SK-N-SH treated with all-trans-retinoic acid at 6 μM for 48 hours (cell line): ENCODE data around the gene PDRG1.
"Not testable (repeated sequence)": the region's sequence is repeated elsewhere in the genome, so short reads cannot be mapped to it uniquely, and the experiment has no call there.

Experiments
- ATAC-seq: fragments of 200-7000 bp; cut with Tn5 transposase; 3 replicates; pipeline ENCODE4 v1.9.1; 2020; ENCODE audit warnings: mild to moderate bottlenecking, moderate library complexity
- ARNTL ChIP-seq: fragments of 450-650 bp; formaldehyde crosslinking; IDR thresholded peaks from 2 replicates; pipeline ENCODE4 v1.5.0; 2020; ENCODE audit warnings: low read depth, mild to moderate bottlenecking, moderate library complexity, borderline replicate concordance
- BACH2 ChIP-seq: fragments of 250-450 bp; sonication (Bioruptor Pico); IDR thresholded peaks from 2 replicates; pipeline ENCODE4 v1.9.0; 2021; ENCODE audit warnings: mild to moderate bottlenecking, borderline replicate concordance
- CREB5 ChIP-seq: fragments of 250-450 bp; sonication (Bioruptor Pico); IDR thresholded peaks from 2 replicates; pipeline ENCODE4 v1.5.1; 2020; ENCODE audit warnings: low read depth, mild to moderate bottlenecking, moderate library complexity
- CSDC2 ChIP-seq: fragments of 250-450 bp; sonication (Bioruptor Pico); IDR thresholded peaks from 2 replicates; pipeline ENCODE4 v1.5.0; 2020; ENCODE audit warnings: mild to moderate bottlenecking, moderate library complexity
- ESRRG ChIP-seq: fragments of 250-450 bp; sonication (Bioruptor Pico); IDR thresholded peaks from 2 replicates; pipeline ENCODE4 v1.6.1; 2021; ENCODE audit warnings: mild to moderate bottlenecking
- GLIS3 ChIP-seq: fragments of 250-450 bp; sonication (Bioruptor Pico); IDR thresholded peaks from 2 replicates; pipeline ENCODE4 v1.5.0; 2020; ENCODE audit warnings: mild to moderate bottlenecking, moderate library complexity
- ISL1 ChIP-seq: fragments of 250-450 bp; sonication (Bioruptor Pico); IDR thresholded peaks from 2 replicates; pipeline ENCODE4 v2.1.2; 2022; ENCODE audit warnings: mild to moderate bottlenecking, moderate library complexity
- POU6F1 ChIP-seq: fragments of 250-450 bp; sonication (Bioruptor Pico); IDR thresholded peaks from 2 replicates; pipeline ENCODE4 v1.8.0; 2021; ENCODE audit warnings: low read depth, mild to moderate bottlenecking, moderate library complexity, borderline replicate concordance
- PPARA ChIP-seq: fragments of 250-450 bp; sonication (Bioruptor Pico); IDR thresholded peaks from 2 replicates; pipeline ENCODE4 v1.5.0; 2020; ENCODE audit warnings: mild to moderate bottlenecking, borderline replicate concordance
- RARB ChIP-seq: fragments of 250-450 bp; sonication (Bioruptor Pico); IDR thresholded peaks from 2 replicates; pipeline ENCODE4 v1.8.0; 2021; ENCODE audit warnings: mild to moderate bottlenecking, moderate library complexity
- SNAI2 ChIP-seq: fragments of 250-450 bp; sonication (Bioruptor Pico); IDR thresholded peaks from 2 replicates; pipeline ENCODE4 v1.5.0; 2020; ENCODE audit warnings: mild to moderate bottlenecking, moderate library complexity
- TCF4 ChIP-seq: fragments of 250-450 bp; sonication (Bioruptor Pico); IDR thresholded peaks from 2 replicates; pipeline ENCODE4 v1.8.0; 2021; ENCODE audit warnings: mild to moderate bottlenecking, moderate library complexity, borderline replicate concordance
- TSHZ2 ChIP-seq: fragments of 250-450 bp; sonication (Bioruptor Pico); IDR thresholded peaks from 2 replicates; pipeline ENCODE4 v1.5.0; 2020; ENCODE audit warnings: mild to moderate bottlenecking, moderate library complexity
- ZFP3 ChIP-seq: fragments of 250-450 bp; sonication (Bioruptor Pico); IDR thresholded peaks from 2 replicates; pipeline ENCODE4 v1.5.0; 2020; ENCODE audit warnings: mild to moderate bottlenecking, moderate library complexity
- ZFP30 ChIP-seq: fragments of 450-650 bp; formaldehyde crosslinking; IDR thresholded peaks from 2 replicates; pipeline ENCODE4 v1.5.0; 2022; ENCODE audit warnings: mild to moderate bottlenecking, moderate library complexity
- ZNF70 ChIP-seq: fragments of 450-650 bp; formaldehyde crosslinking; IDR thresholded peaks from 2 replicates; pipeline ENCODE4 v1.5.0; 2020; ENCODE audit warnings: mild to moderate bottlenecking, moderate library complexity
- ZNF8 ChIP-seq: fragments of 450-650 bp; formaldehyde crosslinking; IDR thresholded peaks from 2 replicates; pipeline ENCODE4 v1.5.0; 2020; ENCODE audit warnings: mild to moderate bottlenecking, moderate library complexity
- TF ChIP-seq, protein P1 (sequence below): fragments of 250-450 bp; sonication (Bioruptor Pico); IDR thresholded peaks from 2 replicates; pipeline ENCODE4 v1.8.0; 2020; ENCODE audit warnings: mild to moderate bottlenecking, moderate library complexity, borderline replicate concordance

The PDRG1 gene

DNA sequence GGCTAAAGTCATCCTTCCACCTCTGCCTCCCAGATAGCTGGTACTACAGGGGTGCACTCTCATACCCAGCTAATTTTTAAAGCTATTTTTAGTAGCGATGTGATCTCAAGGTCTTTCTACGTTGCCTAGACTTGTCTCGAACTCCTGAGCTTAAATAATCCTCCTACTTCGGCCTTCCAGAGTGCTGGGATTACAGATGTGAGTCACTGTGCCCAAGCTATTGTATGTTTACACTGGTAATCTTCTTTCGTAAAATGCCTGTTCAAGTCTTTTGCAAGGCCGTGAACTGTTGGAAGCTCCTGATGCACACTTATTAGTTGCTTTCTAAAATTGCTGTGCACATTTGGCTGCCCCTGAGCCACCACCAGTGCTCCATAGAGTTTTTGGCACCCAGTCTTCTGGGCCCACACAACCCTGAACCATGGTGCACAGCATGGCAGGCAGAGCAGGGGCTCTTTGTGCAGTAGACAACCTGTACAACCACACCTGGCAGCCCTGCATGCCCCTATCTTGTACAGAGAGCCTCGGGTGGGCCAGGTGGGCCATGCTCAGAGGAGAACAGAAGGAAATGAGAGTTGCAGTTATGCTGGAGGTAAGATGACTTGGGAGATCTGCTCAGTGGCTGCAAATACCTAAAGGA lies 33.3 kb downstream of the PDRG1 start:
- TF ChIP-seq ZFP30 (CRISPR knock-in tag) (no peak), POU6F1 (CRISPR knock-in tag) (no peak), ISL1 (CRISPR knock-in tag) (no peak), RARB (CRISPR knock-in tag) (no peak), ZFP3 (CRISPR knock-in tag) (no peak), TCF4 (CRISPR knock-in tag) (no peak), PPARA (no peak), ZNF70 (CRISPR knock-in tag) (no peak), GLIS3 (CRISPR knock-in tag) (no peak), ARNTL (no peak), SNAI2 (CRISPR knock-in tag) (no peak), CREB5 (CRISPR knock-in tag) (no peak), TSHZ2 (no peak), BACH2 (no peak)
- TF ChIP-seq, protein P1, sequence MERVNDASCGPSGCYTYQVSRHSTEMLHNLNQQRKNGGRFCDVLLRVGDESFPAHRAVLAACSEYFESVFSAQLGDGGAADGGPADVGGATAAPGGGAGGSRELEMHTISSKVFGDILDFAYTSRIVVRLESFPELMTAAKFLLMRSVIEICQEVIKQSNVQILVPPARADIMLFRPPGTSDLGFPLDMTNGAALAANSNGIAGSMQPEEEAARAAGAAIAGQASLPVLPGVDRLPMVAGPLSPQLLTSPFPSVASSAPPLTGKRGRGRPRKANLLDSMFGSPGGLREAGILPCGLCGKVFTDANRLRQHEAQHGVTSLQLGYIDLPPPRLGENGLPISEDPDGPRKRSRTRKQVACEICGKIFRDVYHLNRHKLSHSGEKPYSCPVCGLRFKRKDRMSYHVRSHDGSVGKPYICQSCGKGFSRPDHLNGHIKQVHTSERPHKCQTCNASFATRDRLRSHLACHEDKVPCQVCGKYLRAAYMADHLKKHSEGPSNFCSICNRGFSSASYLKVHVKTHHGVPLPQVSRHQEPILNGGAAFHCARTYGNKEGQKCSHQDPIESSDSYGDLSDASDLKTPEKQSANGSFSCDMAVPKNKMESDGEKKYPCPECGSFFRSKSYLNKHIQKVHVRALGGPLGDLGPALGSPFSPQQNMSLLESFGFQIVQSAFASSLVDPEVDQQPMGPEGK (CRISPR knock-in tag): no peak
- no peak for ATAC-seq

DNA sequence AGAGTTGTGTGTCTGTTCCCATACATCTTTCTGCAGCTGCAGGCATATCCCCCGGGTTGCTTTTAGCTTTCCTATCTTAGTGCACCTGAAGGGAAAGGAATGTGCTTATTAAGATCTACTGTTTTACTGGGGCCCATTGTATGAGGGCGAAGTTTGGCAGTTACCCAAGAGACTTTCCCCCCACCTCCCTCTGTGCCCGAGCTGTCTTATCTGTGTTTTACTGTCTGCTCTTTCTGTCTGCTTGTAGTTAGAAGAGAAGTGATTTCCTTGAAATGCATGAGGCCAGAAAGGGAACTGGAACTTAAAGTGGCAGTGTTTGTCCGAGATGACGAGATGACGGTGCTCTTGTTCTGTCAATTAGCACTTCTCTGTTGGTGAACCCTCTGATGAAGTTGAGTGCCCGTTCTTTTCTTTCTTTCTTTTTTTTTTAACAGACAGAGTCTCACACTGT lies 33.9 kb downstream of the PDRG1 start:
- not testable (repeated sequence) for ATAC-seq

- no peak for TF ChIP-seq GLIS3 (CRISPR knock-in tag)
- TF ChIP-seq CSDC2 (CRISPR knock-in tag): no peak
- no peak for TF ChIP-seq ISL1 (CRISPR knock-in tag)
- TF ChIP-seq, protein P1 (CRISPR knock-in tag): no peak
- no peak for TF ChIP-seq ESRRG
- ATAC-seq: no peak
Observed at GRCh38 chr20:31916708-31917107, 35.1 kb downstream of the PDRG1 start.

DNA sequence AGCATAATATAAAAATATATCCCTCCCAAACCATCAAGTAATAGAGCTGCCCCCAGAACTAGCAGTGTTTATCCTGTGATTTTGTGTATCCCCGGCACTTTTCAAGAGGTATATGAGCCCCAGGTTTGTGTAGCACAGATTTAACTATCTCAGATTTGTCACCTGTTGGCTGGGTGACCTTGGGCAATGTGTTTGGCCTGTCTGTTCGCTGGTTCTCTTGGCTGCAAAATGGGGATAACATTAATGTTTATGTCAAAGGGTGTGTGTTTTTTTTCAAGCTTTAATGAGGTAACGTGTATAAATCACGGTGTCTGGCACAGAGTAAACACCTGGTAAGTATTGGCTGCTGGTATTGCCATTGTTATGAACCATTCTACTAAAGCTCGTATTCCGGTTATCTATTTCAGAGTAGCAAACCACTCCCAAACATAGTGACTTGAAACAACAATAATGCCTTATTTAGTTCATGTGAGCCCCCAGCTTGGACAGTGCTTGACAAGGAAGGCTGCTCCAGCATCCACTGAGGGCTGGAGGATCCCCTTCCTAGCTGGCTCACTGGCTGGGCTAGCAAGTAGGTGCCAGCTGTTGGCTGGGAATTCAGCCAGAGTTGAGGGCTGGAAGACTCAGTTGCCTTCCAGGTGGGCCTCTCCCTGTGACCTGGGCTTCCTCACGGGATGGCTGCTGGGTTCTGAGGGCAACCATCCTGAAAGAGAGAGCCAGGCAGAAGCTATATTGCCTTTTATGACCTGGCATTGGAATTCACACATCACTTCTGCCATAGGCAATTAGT lies 36.2 kb downstream of the PDRG1 start:
- no peak for ATAC-seq
- TF ChIP-seq ZNF70 (CRISPR knock-in tag): no peak
- no peak for TF ChIP-seq ARNTL
- no peak for TF ChIP-seq ZNF8 (CRISPR knock-in tag)
- TF ChIP-seq ZFP3 (CRISPR knock-in tag): no peak
- TF ChIP-seq CSDC2 (CRISPR knock-in tag): no peak
- no peak for TF ChIP-seq PPARA
